Measurements from ENCODE around the gene CACNA1C.

DNA sequence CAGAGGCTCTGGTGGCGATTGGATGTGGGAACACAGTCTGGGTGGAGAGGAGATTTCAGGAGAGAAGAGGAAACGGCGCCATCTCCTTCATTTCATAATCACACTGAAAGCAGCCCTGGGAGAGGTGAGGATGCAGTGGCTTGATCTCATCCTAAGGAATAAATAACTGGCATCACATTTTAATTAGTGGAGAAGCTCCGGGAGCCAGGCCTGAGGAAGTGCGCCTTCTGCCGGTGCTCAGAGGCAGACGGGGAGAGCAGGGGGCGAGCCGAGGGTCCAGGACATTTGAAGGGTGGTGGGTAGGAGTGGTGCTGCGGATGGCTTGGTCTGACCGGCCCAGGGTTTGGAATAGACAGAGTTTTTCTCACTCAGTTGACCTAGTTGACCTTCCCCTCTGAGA is 265.0 kb downstream of the CACNA1C start:
- TF ChIP-seq, protein P1, sequence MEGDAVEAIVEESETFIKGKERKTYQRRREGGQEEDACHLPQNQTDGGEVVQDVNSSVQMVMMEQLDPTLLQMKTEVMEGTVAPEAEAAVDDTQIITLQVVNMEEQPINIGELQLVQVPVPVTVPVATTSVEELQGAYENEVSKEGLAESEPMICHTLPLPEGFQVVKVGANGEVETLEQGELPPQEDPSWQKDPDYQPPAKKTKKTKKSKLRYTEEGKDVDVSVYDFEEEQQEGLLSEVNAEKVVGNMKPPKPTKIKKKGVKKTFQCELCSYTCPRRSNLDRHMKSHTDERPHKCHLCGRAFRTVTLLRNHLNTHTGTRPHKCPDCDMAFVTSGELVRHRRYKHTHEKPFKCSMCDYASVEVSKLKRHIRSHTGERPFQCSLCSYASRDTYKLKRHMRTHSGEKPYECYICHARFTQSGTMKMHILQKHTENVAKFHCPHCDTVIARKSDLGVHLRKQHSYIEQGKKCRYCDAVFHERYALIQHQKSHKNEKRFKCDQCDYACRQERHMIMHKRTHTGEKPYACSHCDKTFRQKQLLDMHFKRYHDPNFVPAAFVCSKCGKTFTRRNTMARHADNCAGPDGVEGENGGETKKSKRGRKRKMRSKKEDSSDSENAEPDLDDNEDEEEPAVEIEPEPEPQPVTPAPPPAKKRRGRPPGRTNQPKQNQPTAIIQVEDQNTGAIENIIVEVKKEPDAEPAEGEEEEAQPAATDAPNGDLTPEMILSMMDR (IDR thresholded peaks at IDR 0.05) = no peak
- no peak for TF ChIP-seq POLR2AphosphoS5 (IDR thresholded peaks at IDR 0.05)
